ENCODE measurements around the gene PAF1.
A peak's percentile ranks its signal among the peaks of the same experiment; 100 is the strongest.

PAF1 gene

GRCh38 chr19:39390751-39391437, at the start of gene PAF1, which contains the start of gene MED29:
Gene PAF1, minus strand, starts transcription at chr19:39391106. Its CDS starts 242 bp downstream, at chr19:39390864.
Gene MED29, plus strand, starts transcription at chr19:39391378. Its CDS starts 45 bp downstream, at chr19:39391423.
- DNase-seq = peak; percentile 95

- no peak for DNase-seq
Measured at GRCh38 chr19:39438270-39438934, 47.5 kb upstream of the PAF1 start.

GRCh38 chr19:39436350-39436716, 45.4 kb upstream of the PAF1 start:
- no peak for DNase-seq

GRCh38 chr19:39435499-39436349, 44.8 kb upstream of the PAF1 start, which contains the start of gene RPS16:
Gene RPS16, minus strand, starts transcription at chr19:39435949. Its CDS starts 54 bp downstream, at chr19:39435895.
- DNase-seq = peak; percentile 99

GRCh38 chr19:39434123-39435076, 43.5 kb upstream of the PAF1 start:
- no peak for DNase-seq

DNA sequence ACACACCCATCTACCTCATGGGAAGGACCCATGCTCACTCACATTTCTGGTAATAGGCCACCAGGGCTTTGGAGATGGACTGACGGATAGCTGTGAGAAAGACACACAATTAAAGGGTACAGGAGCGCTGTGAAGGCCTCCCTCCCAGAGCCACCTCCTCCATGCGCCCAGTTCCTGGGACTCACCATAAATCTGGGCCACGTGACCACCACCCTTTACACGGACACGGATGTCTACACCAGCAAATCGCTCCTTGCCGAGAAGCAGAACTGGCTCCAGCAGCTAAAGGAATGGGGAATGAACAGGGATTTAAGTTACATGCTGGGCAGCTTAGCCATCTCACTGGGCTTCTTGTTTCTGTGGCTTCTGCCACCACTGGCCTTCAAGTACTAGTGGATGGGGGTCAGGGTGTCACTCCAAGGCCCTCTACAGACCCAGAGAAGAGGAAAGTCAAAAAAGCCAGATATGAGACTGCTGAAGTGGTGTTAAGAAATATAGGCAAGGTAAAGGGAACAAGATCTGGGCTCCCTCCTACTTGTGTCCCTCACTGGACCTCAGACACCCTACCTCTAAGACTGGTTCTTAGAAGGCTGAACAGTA, 42.7 kb upstream of the PAF1 start:
- no peak for DNase-seq

DNA sequence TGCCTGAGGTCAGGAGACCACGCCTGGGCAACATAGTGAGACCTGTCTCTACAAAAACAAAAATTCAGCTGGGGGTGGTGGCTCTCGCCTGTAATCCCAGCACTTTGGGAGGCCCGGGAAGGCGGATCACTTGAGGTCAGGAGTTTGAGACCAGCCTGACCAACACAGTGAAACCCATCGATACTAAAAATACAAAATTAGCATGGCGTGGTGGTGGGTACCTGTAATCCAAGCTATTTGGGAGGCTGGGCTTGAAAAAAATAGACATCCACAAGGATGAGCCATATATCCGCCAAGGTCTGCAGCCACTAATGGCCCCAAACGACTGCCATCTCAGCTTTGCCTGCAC, 41.7 kb upstream of the PAF1 start:
- DNase-seq = no peak

- DNase-seq = peak; percentile 26
Measured at GRCh38 chr19:39430675-39431593, 40.0 kb upstream of the PAF1 start.

DNA sequence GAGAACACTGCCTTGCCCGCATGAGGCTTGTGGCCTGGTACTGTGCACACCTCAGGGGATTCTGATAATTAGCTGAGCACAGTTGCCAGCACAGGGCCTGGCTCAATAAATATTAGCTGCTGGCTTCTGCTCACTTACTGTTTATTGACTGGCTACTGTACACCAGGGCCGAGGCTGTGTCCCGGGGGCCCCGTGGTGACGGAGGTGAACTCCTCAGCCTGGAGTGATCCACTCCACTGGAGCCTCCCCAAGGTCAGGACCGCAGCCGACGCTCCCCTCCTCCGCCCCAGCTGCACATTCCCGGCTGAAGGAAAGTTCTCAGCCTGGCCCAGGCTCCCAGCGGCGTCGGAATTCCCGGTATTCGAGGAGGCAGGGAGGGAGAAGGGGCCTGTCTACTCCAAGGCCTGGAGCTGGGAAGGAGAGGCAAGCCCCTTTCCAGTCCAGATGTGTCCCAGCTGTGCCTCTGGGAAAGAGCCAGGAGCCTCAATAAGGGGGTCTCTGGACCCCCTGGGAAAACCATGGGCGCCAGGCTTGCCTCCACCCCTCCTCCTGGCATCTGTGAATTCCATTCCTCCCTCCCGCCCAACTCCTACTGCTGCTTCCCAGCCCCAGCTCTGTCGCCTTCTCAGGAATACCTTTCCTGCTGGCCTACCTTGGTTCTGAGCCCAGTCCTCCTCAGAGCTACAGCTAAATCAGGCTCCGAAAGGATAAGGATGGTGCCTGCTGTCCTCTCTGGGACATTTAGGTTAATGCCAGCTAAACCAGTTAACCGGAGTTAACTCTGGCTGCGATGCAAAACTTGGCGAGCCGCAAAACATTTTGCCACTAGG, 37.6 kb upstream of the PAF1 start:
- DNase-seq = no peak

- no peak for DNase-seq
Measured at GRCh38 chr19:39427707-39428106, 36.8 kb upstream of the PAF1 start.

- DNase-seq = no peak
Measured at GRCh38 chr19:39426170-39426569, 35.3 kb upstream of the PAF1 start.

- DNase-seq = no peak
Measured at GRCh38 chr19:39425744-39426143, 34.8 kb upstream of the PAF1 start.

DNA sequence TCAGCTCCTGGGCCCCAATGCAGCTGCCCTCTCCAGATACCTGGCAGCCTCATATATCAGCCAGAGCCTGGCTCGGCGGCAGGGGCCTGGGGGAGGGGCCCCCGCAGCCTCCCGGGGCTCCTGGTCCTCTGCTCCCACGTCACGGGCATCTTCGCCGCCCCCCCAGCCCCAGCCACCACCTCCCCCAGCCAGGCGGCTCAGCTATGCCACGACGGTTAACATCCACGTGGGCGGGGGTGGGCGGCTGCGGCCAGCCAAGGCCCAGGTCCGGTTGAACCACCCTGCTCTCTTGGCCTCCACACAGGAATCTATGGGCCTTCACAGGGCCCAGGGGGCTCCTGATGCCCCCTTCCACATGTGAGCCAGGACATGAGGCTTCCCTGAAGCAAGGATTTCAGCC, 34.0 kb upstream of the PAF1 start:
- no peak for DNase-seq

DNA sequence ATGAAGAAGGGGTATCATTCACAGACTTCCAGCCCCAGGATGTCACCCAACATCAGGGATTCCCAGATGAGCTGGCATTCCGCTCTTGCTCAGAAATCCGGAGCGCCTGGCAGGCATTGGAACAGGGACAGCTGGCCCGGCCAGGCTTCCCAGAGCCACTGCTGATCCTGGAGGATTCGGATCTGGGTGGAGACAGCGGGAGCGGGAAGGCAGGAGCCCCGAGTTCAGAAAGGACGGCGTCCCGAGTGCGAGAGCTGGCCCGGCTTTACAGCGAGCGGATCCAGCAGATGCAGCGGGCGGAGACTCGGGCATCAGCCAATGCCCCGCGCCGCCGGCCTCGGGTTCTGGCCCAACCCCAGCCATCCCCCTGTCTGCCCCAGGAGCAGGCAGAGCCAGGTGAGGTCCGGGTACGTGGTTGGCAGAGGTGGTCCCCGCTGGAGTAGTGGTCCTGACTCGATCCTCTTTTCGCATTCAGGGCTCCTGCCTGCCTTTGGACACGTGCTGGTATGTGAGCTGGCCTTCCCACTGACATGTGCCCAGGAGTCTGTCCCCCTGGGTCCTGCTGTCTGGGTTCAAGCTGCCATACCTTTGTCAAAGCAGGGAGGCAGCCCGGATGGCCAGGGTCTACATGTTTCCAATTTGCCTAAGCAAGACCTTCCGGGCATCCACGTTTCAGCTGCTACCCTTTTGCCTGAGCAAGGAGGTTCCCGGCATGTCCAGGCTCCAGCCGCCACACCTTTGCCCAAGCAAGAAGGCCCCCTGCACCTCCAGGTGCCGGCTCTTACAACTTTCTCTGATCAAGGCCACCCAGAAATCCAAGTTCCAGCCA, 32.6 kb upstream of the PAF1 start:
- no peak for DNase-seq

- no peak for DNase-seq
Measured at GRCh38 chr19:39422020-39422419, 31.1 kb upstream of the PAF1 start.

GRCh38 chr19:39420769-39421168, 29.9 kb upstream of the PAF1 start:
- DNase-seq = no peak

DNA sequence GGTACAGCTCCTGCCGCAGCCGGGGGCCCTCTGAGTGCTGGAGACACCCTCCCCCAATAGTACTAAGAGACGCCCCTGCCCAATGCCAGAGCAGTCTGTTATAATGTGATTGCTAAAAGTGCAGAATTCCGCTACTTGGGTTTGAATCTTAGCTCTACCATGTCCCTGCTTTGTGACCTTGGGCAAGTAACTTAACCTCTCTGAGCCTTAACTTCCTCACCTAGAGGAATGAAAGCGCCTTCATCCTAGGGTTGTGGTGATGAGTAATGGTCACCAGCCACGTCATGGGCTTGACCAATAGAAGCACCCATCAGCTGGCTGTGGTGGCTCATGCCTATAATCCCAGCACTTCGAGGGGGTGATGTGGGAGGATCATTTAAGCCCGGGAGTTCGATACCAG, 28.1 kb upstream of the PAF1 start:
- DNase-seq = no peak

GRCh38 chr19:39417463-39418181, 26.7 kb upstream of the PAF1 start:
- DNase-seq = no peak

Data from activated gamma-delta T cell treated with Interleukin-2 at 50 U/mL for 16 hours (primary cell).